Measurements from ENCODE around the gene ARHGAP24. TPM values are rescaled to one million over a fixed set of nuclear protein-coding genes. Genes with fewer than 3 reads are reported as not detected.
A peak's percentile ranks its signal among the peaks of the same experiment; 100 is the strongest.

The ARHGAP24 gene
- total RNA-seq, 1 donor from 2014 or later, result 15.0 TPM

GRCh38 chr4:85703096-85703495 lies 228.1 kb downstream of the ARHGAP24 start:
- Mint-ChIP-seq H3K27ac (no peak overlapping the region), H3K36me3 (no peaks in the 10 kb centered on the region), H3K4me3 (no peak overlapping the region), H3K27me3 (ENCODE audit: low read depth) (no peaks in the 10 kb centered on the region), H3K4me1 (no peaks in the 10 kb centered on the region), H3K9me3 (no peaks in the 10 kb centered on the region)
- no peak for TF ChIP-seq CTCF (IDR thresholded peaks at IDR 0.05; ENCODE audit: unreplicated experiment)
- no peak for DNase-seq (ENCODE audit: low spot score in 2 of 2, unreplicated experiment in 2 of 2)

GRCh38 chr4:85707611-85708010 lies 232.7 kb downstream of the ARHGAP24 start:
- no peak for TF ChIP-seq CTCF (IDR thresholded peaks at IDR 0.05; ENCODE audit: unreplicated experiment)
- peaks cover 4% of the 10 kb centered on the region for H3K4me1 Mint-ChIP-seq
- no peak overlapping the region for H3K4me3 Mint-ChIP-seq
- H3K27ac Mint-ChIP-seq, result no peak overlapping the region
- H3K27me3 Mint-ChIP-seq (ENCODE audit: low read depth), result no peaks in the 10 kb centered on the region
- DNase-seq (ENCODE audit: low spot score in 2 of 2, unreplicated experiment in 2 of 2), result no peak
- no peaks in the 10 kb centered on the region for H3K9me3 Mint-ChIP-seq
- H3K36me3 Mint-ChIP-seq, result no peaks in the 10 kb centered on the region

- Mint-ChIP-seq H3K27ac (no peak overlapping the region), H3K4me3 (no peak overlapping the region)
- no peak for DNase-seq (ENCODE audit: low spot score in 2 of 2, unreplicated experiment in 2 of 2)
Observed at GRCh38 chr4:85708468-85708867, 233.5 kb downstream of the ARHGAP24 start.

DNA sequence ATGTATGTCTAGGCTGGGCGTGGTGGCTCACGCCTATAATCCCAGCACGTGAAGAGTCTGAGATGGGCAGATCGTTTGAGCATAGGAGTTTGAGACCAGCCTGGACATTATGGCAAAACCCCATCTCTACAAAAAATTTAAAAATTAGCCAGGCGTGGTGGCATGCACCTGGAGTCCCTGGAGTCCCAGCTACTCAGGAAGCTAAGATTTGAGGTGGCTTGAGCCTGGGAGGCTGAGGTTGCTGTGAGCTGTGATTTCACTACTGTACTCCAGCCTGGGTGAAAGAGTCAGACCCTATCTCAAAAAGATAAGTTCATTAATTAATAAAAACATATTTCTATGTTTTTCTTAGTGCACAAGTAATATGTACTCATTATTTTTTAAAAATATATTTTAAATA lies 238.1 kb downstream of the ARHGAP24 start:
- Mint-ChIP-seq H3K27me3 (ENCODE audit: low read depth) (no peaks in the 10 kb centered on the region), H3K4me3 (no peak overlapping the region)
- no peak for TF ChIP-seq CTCF (IDR thresholded peaks at IDR 0.05; ENCODE audit: unreplicated experiment)

More at GRCh38 chr4:85708468-85708867, 233.5 kb downstream of the ARHGAP24 start:
- Mint-ChIP-seq H3K27me3 (ENCODE audit: low read depth) (no peaks in the 10 kb centered on the region), H3K9me3 (no peaks in the 10 kb centered on the region), H3K4me1 (peaks cover 4% of the 10 kb centered on the region), H3K36me3 (no peaks in the 10 kb centered on the region)
- no peak for TF ChIP-seq CTCF (IDR thresholded peaks at IDR 0.05; ENCODE audit: unreplicated experiment)

DNA sequence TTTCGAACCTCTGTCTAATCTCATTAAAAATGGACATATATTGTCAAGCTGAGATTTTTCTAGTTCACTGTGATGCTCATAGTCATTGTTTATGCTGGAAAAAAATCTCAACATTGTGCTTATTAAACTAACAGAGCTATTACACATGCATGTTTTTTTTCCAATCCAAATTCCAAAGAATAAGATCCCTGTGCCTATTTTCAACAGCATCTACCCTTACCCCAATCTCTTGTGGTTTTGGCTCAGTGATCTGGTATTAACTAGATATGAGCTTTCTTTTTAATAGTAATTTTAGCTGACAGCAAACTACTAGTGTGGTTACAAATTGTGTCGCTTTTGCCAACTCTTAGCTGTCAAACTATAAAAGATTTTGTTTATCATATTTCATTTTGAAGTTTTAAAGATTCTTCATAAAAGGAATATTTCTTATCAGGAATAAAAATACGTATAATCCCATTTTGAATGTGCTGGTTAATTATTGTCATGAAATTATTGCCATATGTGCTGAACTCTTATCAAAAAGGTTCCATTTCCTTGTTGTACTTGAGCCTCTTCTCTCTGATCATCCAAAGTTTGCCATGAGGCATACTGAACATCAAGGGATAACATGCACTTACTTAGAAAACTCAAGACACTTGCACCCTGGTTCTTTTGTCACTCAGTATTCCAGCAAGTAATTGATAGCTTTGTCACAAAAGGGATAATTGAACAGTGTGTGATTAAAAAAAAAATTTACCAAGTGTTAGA lies 241.2 kb downstream of the ARHGAP24 start:
- no peak for TF ChIP-seq CTCF (IDR thresholded peaks at IDR 0.05; ENCODE audit: unreplicated experiment)
- Mint-ChIP-seq H3K9me3 (no peaks in the 10 kb centered on the region), H3K4me1 (peaks cover 14% of the 10 kb centered on the region), H3K4me3 (no peak overlapping the region), H3K27me3 (ENCODE audit: low read depth) (no peaks in the 10 kb centered on the region), H3K36me3 (no peaks in the 10 kb centered on the region), H3K27ac (peak overlapping the region; percentile 14)
- no peak for DNase-seq (ENCODE audit: low spot score in 2 of 2, unreplicated experiment in 2 of 2)

More for the DNA sequence above, 238.1 kb downstream of the ARHGAP24 start:
- Mint-ChIP-seq H3K36me3 (no peaks in the 10 kb centered on the region), H3K27ac (no peak overlapping the region), H3K4me1 (peaks cover 14% of the 10 kb centered on the region), H3K9me3 (no peaks in the 10 kb centered on the region)
- no peak for DNase-seq (ENCODE audit: low spot score in 2 of 2, unreplicated experiment in 2 of 2)

Measured in mesothelial cell of epicardium (in vitro differentiated cells).